Measurements from ENCODE around the gene RIMBP2. TPM values are rescaled to one million over a fixed set of nuclear protein-coding genes. Genes with fewer than 3 reads are reported as not detected.

RIMBP2 gene
- polyA plus RNA-seq, 1 donor from 2014 or later = 14.6 TPM

DNA sequence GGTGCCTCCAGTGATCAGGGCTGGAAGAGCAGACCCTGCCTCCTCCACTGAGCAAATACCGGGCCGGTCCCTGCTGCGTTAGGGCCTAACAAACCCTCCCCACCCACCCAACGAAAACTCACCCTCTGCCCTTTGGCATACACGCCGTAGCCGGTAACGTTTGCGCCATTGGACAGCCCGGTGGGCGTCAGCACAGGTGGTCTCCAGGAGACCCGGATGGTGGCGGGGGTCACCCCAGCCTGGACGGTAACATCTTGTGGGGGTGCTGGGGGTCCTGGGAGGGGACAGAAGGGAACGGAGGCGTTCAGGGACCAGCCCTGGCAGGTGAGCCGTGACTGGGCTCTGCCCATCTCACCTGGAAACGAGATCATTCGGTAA, 277.9 kb downstream of the RIMBP2 start:
- Histone ChIP-seq H3K27ac (ENCODE audit: low read length) (no peak overlapping the region), H3K4me3 (ENCODE audit: low read length) (no peak overlapping the region), H3K4me2 (ENCODE audit: low read length) (no peak overlapping the region), H2AFZ (ENCODE audit: low read depth, low read length) (no peak overlapping the region), H3K9me2 (ENCODE audit: insufficient read depth, low read length) (no peaks in the 10 kb centered on the region), H3K36me3 (ENCODE audit: insufficient read depth, low read length) (peaks cover 27% of the 10 kb centered on the region), H4K20me1 (ENCODE audit: insufficient read depth) (no peaks in the 10 kb centered on the region), H3K9me3 (ENCODE audit: low read length) (peaks cover 17% of the 10 kb centered on the region), H3K79me2 (replicated peaks; ENCODE audit: insufficient read depth, low read length) (no peaks in the 10 kb centered on the region), H3K27me3 (ENCODE audit: insufficient read depth, low read depth, low read length) (no peaks in the 10 kb centered on the region), H3K9ac (ENCODE audit: low read length) (no peak overlapping the region), H3F3A (ENCODE audit: insufficient read depth, low read length, poor library complexity, severe bottlenecking) (no peaks in the 10 kb centered on the region)
- TF ChIP-seq SMC3 (conservative IDR thresholded peaks at IDR 0.05; ENCODE audit: poor library complexity) = no peak

- no peaks in the 10 kb centered on the region for H3K9me2 ChIP-seq (ENCODE audit: insufficient read depth, low read length)
- H3K79me2 ChIP-seq (replicated peaks; ENCODE audit: insufficient read depth, low read length) = no peaks in the 10 kb centered on the region
- peaks cover 17% of the 10 kb centered on the region for H3K9me3 ChIP-seq (ENCODE audit: low read length)
- H3K9ac ChIP-seq (ENCODE audit: low read length) = no peak overlapping the region
- no peaks in the 10 kb centered on the region for H4K20me1 ChIP-seq (ENCODE audit: insufficient read depth)
- no peak overlapping the region for H2AFZ ChIP-seq (ENCODE audit: low read depth, low read length)
- H3K27me3 ChIP-seq (ENCODE audit: insufficient read depth, low read depth, low read length) = no peaks in the 10 kb centered on the region
- no peak overlapping the region for H3K4me3 ChIP-seq (ENCODE audit: low read length)
- H3F3A ChIP-seq (ENCODE audit: insufficient read depth, low read length, poor library complexity, severe bottlenecking) = no peaks in the 10 kb centered on the region
- no peak overlapping the region for H3K27ac ChIP-seq (ENCODE audit: low read length)
- no peak overlapping the region for H3K4me2 ChIP-seq (ENCODE audit: low read length)
- peaks cover 27% of the 10 kb centered on the region for H3K36me3 ChIP-seq (ENCODE audit: insufficient read depth, low read length)
- TF ChIP-seq EP300 (conservative IDR thresholded peaks at IDR 0.05; ENCODE audit: poor library complexity, severe bottlenecking) (no peak), TAF1 (IDR thresholded peaks at IDR 0.05; ENCODE audit: low read depth) (no peak), SMC3 (conservative IDR thresholded peaks at IDR 0.05; ENCODE audit: poor library complexity) (no peak), REST (IDR thresholded peaks at IDR 0.05; ENCODE audit: borderline replicate concordance) (no peak), POLR2AphosphoS5 (IDR thresholded peaks at IDR 0.05) (no peak), EZH2 (IDR thresholded peaks at IDR 0.05; ENCODE audit: borderline replicate concordance, insufficient read depth, low read length, poor library complexity, severe bottlenecking) (no peak), MXI1 (conservative IDR thresholded peaks at IDR 0.05; ENCODE audit: poor library complexity, severe bottlenecking) (no peak)
Measured at GRCh38 chr12:130437555-130438242, 278.4 kb downstream of the RIMBP2 start.

- no peaks in the 10 kb centered on the region for H3K79me2 ChIP-seq (replicated peaks; ENCODE audit: insufficient read depth, low read length)
- H3F3A ChIP-seq (ENCODE audit: insufficient read depth, low read length, poor library complexity, severe bottlenecking) = no peaks in the 10 kb centered on the region
- H3K4me2 ChIP-seq (ENCODE audit: low read length) = no peak overlapping the region
- peaks cover 24% of the 10 kb centered on the region for H3K36me3 ChIP-seq (ENCODE audit: insufficient read depth, low read length)
- H2AFZ ChIP-seq (ENCODE audit: low read depth, low read length) = no peak overlapping the region
- TF ChIP-seq EP300 (conservative IDR thresholded peaks at IDR 0.05; ENCODE audit: poor library complexity, severe bottlenecking) (no peak), MXI1 (conservative IDR thresholded peaks at IDR 0.05; ENCODE audit: poor library complexity, severe bottlenecking) (no peak), EZH2 (IDR thresholded peaks at IDR 0.05; ENCODE audit: borderline replicate concordance, insufficient read depth, low read length, poor library complexity, severe bottlenecking) (no peak), RAD21 (conservative IDR thresholded peaks at IDR 0.05) (no peak), POLR2AphosphoS5 (IDR thresholded peaks at IDR 0.05) (no peak), SMC3 (conservative IDR thresholded peaks at IDR 0.05; ENCODE audit: poor library complexity) (no peak), TAF1 (IDR thresholded peaks at IDR 0.05; ENCODE audit: low read depth) (no peak), REST (IDR thresholded peaks at IDR 0.05; ENCODE audit: borderline replicate concordance) (no peak)
- TF ChIP-seq, protein P1, sequence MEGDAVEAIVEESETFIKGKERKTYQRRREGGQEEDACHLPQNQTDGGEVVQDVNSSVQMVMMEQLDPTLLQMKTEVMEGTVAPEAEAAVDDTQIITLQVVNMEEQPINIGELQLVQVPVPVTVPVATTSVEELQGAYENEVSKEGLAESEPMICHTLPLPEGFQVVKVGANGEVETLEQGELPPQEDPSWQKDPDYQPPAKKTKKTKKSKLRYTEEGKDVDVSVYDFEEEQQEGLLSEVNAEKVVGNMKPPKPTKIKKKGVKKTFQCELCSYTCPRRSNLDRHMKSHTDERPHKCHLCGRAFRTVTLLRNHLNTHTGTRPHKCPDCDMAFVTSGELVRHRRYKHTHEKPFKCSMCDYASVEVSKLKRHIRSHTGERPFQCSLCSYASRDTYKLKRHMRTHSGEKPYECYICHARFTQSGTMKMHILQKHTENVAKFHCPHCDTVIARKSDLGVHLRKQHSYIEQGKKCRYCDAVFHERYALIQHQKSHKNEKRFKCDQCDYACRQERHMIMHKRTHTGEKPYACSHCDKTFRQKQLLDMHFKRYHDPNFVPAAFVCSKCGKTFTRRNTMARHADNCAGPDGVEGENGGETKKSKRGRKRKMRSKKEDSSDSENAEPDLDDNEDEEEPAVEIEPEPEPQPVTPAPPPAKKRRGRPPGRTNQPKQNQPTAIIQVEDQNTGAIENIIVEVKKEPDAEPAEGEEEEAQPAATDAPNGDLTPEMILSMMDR (IDR thresholded peaks at IDR 0.05; ENCODE audit: poor library complexity, severe bottlenecking) = no peak
- no peaks in the 10 kb centered on the region for H3K9me2 ChIP-seq (ENCODE audit: insufficient read depth, low read length)
- no peak overlapping the region for H3K4me3 ChIP-seq (ENCODE audit: low read length)
- H3K9me3 ChIP-seq (ENCODE audit: low read length) = peaks cover 17% of the 10 kb centered on the region
- no peak overlapping the region for H3K27ac ChIP-seq (ENCODE audit: low read length)
- H3K27me3 ChIP-seq (ENCODE audit: insufficient read depth, low read depth, low read length) = no peaks in the 10 kb centered on the region
- no peaks in the 10 kb centered on the region for H4K20me1 ChIP-seq (ENCODE audit: insufficient read depth)
- H3K9ac ChIP-seq (ENCODE audit: low read length) = no peak overlapping the region
Measured at GRCh38 chr12:130436741-130437501, 279.2 kb downstream of the RIMBP2 start.

Data from neural cell (in vitro differentiated cells).